ENCODE results near the gene TRPC4.

DNA sequence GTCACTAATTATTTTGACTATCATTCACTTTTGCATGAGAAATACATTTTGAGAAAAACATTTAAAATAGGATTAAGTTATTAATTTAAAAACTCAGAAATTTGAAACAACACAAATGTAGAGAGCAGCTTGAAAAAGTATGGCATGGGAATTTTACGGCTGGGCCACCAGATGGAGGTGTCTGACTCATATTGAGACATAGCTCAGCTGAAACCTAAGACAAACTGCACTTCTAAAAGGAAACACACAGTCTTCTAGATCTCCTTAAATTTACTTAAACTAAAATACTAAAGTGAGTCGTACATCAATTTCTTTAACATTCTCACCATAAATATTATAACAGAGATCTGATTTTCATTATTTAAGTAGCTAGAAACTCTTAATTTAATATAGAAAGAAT lies 229.1 kb downstream of the TRPC4 start:
- TF ChIP-seq, protein P1, sequence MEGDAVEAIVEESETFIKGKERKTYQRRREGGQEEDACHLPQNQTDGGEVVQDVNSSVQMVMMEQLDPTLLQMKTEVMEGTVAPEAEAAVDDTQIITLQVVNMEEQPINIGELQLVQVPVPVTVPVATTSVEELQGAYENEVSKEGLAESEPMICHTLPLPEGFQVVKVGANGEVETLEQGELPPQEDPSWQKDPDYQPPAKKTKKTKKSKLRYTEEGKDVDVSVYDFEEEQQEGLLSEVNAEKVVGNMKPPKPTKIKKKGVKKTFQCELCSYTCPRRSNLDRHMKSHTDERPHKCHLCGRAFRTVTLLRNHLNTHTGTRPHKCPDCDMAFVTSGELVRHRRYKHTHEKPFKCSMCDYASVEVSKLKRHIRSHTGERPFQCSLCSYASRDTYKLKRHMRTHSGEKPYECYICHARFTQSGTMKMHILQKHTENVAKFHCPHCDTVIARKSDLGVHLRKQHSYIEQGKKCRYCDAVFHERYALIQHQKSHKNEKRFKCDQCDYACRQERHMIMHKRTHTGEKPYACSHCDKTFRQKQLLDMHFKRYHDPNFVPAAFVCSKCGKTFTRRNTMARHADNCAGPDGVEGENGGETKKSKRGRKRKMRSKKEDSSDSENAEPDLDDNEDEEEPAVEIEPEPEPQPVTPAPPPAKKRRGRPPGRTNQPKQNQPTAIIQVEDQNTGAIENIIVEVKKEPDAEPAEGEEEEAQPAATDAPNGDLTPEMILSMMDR (IDR thresholded peaks at IDR 0.05; ENCODE audit: insufficient read depth, low read length), result no peak
- TF ChIP-seq, protein P2, sequence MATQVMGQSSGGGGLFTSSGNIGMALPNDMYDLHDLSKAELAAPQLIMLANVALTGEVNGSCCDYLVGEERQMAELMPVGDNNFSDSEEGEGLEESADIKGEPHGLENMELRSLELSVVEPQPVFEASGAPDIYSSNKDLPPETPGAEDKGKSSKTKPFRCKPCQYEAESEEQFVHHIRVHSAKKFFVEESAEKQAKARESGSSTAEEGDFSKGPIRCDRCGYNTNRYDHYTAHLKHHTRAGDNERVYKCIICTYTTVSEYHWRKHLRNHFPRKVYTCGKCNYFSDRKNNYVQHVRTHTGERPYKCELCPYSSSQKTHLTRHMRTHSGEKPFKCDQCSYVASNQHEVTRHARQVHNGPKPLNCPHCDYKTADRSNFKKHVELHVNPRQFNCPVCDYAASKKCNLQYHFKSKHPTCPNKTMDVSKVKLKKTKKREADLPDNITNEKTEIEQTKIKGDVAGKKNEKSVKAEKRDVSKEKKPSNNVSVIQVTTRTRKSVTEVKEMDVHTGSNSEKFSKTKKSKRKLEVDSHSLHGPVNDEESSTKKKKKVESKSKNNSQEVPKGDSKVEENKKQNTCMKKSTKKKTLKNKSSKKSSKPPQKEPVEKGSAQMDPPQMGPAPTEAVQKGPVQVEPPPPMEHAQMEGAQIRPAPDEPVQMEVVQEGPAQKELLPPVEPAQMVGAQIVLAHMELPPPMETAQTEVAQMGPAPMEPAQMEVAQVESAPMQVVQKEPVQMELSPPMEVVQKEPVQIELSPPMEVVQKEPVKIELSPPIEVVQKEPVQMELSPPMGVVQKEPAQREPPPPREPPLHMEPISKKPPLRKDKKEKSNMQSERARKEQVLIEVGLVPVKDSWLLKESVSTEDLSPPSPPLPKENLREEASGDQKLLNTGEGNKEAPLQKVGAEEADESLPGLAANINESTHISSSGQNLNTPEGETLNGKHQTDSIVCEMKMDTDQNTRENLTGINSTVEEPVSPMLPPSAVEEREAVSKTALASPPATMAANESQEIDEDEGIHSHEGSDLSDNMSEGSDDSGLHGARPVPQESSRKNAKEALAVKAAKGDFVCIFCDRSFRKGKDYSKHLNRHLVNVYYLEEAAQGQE (IDR thresholded peaks at IDR 0.05; ENCODE audit: insufficient replicate concordance, low read depth), result no peak
